CMK (cell line): ENCODE data around the gene SLC49A4.

Experiments used
- DNase-seq: peaks from one replicate; pipeline ENCODE4 v3.0.0-alpha.2; 2010; ENCODE audit warnings: low read depth

SLC49A4 gene

GRCh38 chr3:122930063-122930997 lies 135.5 kb downstream of the SLC49A4 start:
- DNase-seq: no peak
